Vagina (tissue), 2 donors: ENCODE data around the gene KAZN.

Source experiments
- POLR2A ChIP-seq, 2 donors: fragments of 450-650 bp; IDR thresholded peaks; one replicate each; pipeline ENCODE4 v1.6.1; 2017; ENCODE audit warnings: antibody characterized with exemption in 2 of 2, mild to moderate bottlenecking in 2 of 2, moderate library complexity in 2 of 2
- POLR2AphosphoS5 ChIP-seq, 2 donors: sonication (generic); formaldehyde crosslinking; IDR thresholded peaks; one replicate each; pipeline ENCODE4 v1.9.0; 2017; ENCODE audit warnings: antibody characterized with exemption in 2 of 2, mild to moderate bottlenecking in 2 of 2, low read depth in 1 of 2; ENCODE audit not compliant: insufficient read depth in 1 of 2

- TF ChIP-seq POLR2A (IDR thresholded peaks at IDR 0.05) (no peak), POLR2AphosphoS5 (IDR thresholded peaks at IDR 0.05; ENCODE audit: insufficient read depth in 1 of 2, low read depth in 1 of 2) (no peak)
Measured at GRCh38 chr1:14614341-14614740, 15.9 kb downstream of the KAZN start.
